Measurements from ENCODE around the gene CCT5.
"Not testable (repeated sequence)": the region's sequence is repeated elsewhere in the genome, so short reads cannot be mapped to it uniquely, and the experiment has no call there.

The CCT5 gene

DNA sequence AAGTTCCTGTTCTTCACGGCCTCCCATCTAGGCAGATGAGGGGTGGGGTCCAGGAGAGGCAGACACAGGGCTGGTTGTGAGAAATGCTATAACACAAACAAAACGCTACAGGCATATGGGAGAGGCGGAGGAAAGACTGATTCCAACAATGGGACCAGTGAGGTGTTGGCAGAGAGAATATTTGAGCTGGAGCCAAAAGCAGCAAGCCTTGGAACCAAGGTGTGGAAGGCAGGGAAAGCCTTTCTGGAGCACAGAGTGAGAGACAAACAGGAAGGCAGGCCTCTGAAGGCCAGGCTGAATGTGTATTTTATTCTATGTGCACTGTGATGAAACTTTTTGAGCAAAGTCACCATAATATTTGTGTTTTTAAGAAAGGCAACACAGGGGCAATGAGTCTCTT is 3.3 kb upstream of the CCT5 start:
- no peak for DNase-seq (ENCODE audit: low spot score)

DNA sequence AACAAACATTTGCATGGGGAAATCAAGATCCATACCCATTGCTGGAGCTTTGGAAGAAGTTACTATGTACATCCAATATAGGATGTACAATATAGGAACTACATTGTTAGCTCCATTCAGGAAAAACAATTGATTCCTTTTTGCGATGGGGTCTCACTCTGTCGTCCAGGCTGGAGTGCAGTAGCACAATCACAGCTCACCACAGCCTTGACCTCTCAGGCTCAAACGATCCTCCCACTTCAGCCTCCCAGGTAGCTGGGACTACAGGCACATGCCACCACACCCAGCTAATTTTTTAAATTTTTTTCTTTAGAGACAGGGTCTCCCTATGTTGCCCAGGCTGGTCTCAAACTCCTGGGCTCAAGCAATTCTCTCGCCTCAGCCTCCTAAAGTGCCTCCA is 2.9 kb upstream of the CCT5 start:
- DNase-seq (ENCODE audit: low spot score), result not testable (repeated sequence)

DNA sequence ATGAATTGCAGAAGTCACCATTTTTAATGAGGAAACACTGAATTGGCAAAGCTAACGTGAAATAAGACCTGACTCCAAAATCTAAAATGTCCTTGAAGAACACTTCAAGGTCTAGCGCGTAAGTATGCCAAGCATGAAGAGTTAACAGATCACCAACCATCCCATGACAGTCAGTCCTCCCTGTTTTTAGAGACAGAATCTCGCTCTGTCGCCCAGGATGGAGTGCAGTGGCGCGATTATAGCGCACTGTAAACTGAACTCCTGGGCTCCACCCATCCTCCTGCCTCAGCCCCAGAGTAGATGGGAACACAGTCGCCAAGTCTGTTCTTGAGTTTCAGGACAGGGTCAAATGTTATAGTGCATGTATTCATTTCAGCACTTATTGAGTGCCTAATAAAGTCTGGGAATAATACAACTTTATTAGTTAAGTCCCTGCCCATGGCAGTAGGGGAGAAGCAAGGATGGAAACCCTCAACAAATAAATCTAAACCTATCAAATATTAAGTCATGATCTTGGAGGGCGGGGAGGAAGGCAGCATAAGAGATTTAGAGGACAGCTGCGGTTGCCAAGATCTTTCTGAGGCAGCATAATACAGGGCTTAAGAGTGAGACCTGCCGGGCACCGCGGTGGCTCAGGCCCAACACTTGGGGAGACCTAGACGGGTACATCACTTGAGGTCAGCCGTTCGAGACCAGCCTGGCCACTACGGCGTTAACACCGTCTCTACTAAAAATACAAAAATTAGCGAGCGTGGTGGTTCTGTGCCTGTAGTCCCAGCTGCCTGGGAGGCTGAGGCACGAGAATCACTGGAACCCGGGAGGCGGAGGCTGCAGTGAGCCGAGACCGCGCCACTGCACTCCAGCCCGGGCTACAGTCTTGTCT is 1.5 kb upstream of the CCT5 start:
- DNase-seq (ENCODE audit: low spot score), result no peak

- peak; percentile 10 for DNase-seq (ENCODE audit: low spot score)
These were observed 761 bp downstream of the CCT5 start for GRCh38 chr5:10250806-10251276.

DNA sequence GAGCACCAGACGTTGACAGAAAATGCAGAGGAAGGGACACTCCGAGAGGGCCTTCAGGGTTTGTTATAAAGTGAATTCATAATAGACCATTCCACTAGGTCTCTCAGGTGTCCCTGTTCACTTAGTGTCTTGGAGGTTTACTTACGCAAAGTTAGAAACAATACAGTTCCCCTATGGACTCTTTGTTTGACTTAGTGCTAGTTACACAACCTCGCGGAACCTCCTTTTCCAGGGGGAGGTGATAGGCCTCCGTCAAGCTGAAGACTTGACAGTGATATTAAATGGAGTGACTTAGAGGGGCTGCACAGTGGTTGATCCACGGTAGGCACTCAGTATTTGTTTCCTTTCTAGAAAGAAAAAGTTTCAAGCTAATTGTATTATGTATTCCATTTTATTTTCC is 1.3 kb downstream of the CCT5 start:
- DNase-seq (ENCODE audit: low spot score), result no peak

DNA sequence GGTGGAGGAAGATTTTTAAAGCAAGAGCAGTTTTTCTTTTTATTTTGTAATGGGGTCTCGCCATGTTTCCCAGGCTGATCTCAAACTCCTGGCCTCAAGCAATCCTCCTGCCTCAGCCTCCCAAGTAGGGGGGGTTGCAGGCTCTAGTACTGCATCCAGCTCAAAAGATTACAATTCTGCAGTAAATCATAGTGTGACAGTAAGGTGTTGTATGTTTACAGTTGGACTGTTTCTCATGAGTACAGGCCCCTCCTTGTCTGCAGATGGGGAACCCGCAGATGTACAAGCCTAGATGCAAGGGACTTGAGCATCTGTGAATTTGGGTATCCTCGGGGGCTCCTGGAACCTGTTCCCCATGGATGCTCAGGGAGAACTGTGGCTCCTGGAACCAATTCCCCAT is 3.3 kb downstream of the CCT5 start:
- DNase-seq (ENCODE audit: low spot score), result no peak

DNA sequence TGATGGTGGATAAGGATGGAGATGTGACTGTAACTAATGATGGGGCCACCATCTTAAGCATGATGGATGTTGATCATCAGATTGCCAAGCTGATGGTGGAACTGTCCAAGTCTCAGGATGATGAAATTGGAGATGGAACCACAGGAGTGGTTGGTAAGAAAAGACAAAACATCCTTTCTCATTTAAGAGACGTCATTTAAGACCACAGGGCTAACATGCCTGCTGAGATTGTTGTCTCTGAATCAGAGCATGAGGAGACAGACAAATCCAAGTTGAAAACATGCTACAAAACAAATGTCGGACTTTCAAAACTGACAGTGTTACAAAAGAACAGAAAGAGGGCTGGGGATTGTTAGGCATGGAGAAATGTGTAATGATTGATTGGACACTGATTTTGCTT is 4.6 kb downstream of the CCT5 start:
- no peak for DNase-seq (ENCODE audit: low spot score)

DNA sequence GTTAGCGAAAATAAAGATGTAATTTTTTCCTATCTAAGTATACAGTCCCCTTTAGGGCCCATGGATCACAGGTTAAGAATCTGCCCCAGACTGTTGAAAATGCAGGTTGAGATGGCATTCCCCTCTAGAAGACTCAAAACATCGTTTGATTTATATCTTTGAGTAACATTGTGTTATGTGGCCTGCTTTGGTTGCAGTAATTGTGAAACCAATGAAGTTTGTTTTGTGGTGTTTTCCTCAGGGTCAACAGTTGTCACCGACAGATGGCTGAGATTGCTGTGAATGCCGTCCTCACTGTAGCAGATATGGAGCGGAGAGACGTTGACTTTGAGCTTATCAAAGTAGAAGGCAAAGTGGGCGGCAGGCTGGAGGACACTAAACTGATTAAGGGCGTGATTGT is 7.8 kb downstream of the CCT5 start:
- no peak for DNase-seq (ENCODE audit: low spot score)

GRCh38 chr5:10259899-10260298 is 9.8 kb downstream of the CCT5 start:
- DNase-seq (ENCODE audit: low spot score), result no peak

DNA sequence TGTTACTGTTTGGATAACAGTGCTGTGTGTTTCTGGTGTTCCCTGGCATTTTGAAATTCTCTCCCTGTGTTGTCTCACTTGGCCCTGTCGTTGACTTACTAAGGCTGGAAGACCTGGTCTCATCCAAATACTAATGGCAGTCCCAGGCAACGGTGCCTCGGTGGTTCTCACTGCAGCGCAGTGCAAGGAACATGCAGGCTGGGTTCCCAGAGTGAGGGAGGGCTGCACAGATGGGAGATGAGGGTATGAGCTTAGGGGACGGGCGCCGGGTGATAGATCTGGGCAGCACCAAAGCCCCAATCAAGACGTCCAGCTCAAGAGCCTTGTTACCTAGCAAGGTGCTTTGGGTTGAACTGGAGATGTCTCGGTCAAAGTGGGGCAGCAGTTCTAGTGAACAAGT is 11.0 kb downstream of the CCT5 start:
- DNase-seq (ENCODE audit: low spot score), result no peak

DNA sequence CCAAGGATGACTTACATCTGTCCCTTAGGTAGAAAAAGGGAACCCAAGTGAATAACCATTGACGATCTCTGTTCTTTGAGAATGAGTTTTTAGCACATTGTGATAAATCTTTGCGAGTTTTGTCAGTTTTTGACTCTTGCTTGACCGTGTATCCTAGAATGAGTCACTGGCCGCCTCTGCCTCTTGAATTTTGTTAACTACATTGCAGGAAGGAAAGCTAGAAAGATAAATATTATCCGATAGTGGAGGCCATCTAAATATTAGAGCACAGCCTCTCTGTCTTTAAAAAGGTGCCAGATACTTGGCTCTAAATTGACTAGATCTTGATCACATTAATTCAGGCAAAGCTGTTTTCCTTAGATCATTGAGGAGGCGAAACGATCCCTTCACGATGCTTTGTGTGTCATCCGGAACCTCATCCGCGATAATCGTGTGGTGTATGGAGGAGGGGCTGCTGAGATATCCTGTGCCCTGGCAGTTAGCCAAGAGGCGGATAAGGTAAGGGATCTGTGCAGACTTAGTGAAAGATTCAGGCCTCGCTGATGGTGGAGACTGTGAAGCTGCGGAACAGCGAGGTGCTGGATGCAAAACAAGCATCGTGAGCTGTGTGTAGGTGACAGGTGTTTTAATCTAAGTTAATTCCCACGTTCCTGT is 12.2 kb downstream of the CCT5 start:
- no peak for DNase-seq (ENCODE audit: low spot score)

- DNase-seq (ENCODE audit: low spot score), result no peak
These were observed 12.9 kb downstream of the CCT5 start for GRCh38 chr5:10262995-10263394.

DNA sequence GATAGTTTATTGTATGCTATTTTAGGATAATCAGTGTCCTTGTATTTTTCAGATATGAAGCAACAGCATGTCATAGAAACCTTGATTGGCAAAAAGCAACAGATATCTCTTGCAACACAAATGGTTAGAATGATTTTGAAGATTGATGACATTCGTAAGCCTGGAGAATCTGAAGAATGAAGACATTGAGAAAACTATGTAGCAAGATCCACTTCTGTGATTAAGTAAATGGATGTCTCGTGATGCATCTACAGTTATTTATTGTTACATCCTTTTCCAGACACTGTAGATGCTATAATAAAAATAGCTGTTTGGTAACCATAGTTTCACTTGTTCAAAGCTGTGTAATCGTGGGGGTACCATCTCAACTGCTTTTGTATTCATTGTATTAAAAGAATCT is 14.5 kb downstream of the CCT5 start:
- no peak for DNase-seq (ENCODE audit: low spot score)

- no peak for DNase-seq (ENCODE audit: low spot score)
These were observed 15.4 kb downstream of the CCT5 start for GRCh38 chr5:10265245-10266109.

DNA sequence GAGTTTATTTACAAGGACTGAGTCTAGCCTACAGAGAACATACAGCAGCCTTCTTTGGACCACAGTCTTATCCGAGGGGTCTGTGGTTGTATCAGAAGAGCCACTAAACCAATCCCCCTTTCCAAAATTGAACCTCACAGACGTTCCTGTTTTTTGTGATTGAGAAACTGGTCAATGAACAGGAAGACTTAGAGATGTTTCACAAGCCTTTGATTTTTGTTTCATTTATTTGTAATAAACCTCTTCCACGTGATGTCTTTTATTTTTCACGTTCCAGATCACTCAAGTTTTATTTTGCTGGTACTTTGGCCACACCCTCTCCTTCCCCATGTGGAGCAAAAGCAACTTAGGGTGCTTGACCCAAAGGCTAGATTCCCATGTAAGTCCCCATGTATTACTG is 16.1 kb downstream of the CCT5 start:
- DNase-seq (ENCODE audit: low spot score), result no peak

DNA sequence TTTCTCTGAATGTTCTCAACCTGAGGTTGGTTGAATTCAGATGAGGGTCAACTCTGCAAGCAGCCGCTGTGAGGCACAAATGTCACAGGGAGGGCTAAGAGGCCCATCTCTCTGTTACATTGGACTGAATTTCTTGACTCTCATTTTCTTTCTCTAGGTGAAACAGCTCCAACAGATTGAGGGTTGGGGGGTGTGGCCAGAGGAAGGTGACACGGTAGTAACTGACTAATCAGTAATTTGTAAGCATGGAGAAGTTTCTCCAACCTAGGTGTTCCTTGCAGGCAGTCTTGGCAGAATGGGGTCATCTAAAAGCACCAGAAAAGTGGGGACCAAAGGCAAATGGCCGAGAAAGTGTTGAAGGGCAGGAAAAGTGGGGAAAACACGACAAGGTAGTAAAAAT is 16.8 kb downstream of the CCT5 start:
- no peak for DNase-seq (ENCODE audit: low spot score)

DNA sequence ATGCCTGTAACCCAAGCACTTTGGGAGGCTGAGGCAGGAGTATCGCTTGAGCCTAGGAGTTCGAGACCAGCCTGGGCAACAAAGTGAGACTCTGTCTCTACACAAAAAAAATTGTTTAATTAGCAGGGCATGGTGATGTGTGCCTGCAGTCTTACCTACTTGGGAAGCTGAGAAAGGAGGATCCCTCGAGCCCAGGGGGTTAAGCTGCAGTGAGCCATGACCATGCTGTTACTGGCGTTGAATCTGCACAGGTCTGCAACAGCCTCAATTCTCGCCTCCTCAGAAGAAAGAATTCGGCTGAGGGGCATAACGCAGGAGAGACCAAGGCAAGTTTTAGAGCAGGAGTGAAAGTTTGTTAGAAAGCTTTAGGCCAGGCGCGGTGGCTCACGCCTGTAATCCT is 18.0 kb downstream of the CCT5 start:
- DNase-seq (ENCODE audit: low spot score), result no peak

GRCh38 chr5:10272053-10272874 is 22.2 kb downstream of the CCT5 start:
- no peak for DNase-seq (ENCODE audit: low spot score)

- not testable (repeated sequence) for DNase-seq (ENCODE audit: low spot score)
These were observed 22.8 kb downstream of the CCT5 start for GRCh38 chr5:10272875-10273209.

DNA sequence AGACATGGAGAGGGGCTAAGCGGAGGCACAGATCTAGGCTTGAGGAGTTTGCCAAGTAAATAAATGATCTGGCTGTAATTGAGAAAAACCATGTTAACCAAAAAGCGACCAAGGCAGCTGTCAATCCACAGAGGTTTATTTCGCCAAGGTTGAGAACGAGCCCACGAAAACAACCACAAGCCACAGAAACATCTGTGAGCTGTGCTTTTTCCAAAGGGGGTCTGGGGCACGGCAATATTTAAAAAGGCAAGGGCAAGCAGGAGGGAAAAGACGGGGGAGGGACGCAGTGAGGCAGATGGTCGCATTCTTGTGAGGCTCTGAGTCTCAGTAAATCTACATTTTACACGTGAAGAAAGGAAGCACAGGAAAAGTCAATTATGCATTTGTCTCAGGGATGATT is 25.4 kb downstream of the CCT5 start:
- DNase-seq (ENCODE audit: low spot score), result no peak

DNA sequence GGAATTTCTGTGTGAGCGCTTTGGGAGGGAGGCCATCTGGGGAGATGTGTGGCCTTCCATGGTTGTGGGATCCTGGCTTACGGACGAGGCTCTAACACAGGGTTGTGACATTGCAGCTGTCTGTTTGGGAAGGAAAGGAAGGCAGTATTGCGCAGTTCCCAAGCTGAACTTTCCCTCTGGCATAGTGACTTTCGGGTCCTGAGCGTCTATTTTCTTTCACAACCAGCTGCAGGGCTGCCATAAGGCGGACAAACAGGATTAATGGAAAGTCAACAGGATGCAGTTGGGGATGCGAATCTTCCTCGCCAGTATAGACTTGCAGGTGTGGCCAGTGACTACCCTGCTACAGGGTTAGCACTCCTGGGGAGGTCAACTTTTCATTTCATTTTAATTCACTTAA is 25.9 kb downstream of the CCT5 start:
- DNase-seq (ENCODE audit: low spot score), result no peak

DNA sequence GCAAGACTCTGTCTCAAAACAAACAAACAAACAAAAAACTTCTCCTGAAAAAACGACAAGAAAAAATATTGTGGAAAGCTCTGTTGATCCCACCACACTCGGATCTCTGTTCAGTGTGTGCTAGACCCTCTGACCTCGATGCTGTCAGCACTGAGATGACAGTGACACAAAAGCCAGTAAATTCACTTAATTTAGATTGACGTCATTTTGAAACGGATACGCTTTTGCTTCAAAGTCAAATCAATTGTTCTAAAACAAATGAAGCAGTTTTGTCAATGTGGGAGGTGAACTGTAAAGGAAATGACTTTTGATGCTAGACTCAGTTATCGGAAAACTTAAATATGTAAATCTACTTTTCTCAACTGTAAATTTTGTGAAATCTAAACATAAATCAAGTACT is 26.6 kb downstream of the CCT5 start:
- DNase-seq (ENCODE audit: low spot score), result no peak

Measured in CD4-positive, alpha-beta T cell treated with Interleukin-15 for 4 hours (primary cell).